ENCODE data around the gene ADAM15.

- TF ChIP-seq EZH2phosphoT487 (conservative IDR thresholded peaks at IDR 0.05; ENCODE audit: low read length) (no peak), CTCF (IDR thresholded peaks at IDR 0.05; ENCODE audit: insufficient read depth, low read length, poor library complexity, severe bottlenecking) (no peak)
Observed at GRCh38 chr1:155057104-155057503, 6.0 kb downstream of the ADAM15 start.
